ENCODE measurements around the gene NOTCH3.

Gene NOTCH3

DNA sequence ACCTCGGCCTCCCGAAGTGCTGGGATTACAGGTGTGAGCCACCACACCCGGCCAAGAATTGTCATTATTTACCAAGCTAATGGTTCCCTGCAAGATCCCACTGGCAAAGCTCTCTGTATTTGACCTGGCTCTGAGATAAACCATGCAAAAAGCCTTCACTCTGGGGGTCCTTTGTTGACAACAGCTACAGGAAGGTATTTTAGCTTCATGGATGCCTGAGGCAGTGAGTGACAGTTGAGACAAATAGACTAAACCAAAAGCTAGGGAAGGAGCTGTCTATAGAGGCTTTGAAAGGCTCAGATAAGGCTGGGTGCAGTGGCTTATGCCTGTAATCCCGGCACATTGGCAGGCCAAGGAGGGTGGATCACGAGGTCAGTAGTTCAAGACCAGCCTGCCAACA is 45.5 kb downstream of the NOTCH3 start:
- no peaks in the 10 kb centered on the region for H3K27me3 ChIP-seq (ENCODE audit: insufficient read depth, low read length)
- H2AFZ ChIP-seq (ENCODE audit: low read depth, low read length) = no peak overlapping the region
- H3K36me3 ChIP-seq (ENCODE audit: insufficient read depth, low read length) = peaks cover 5% of the 10 kb centered on the region
- H3K4me1 ChIP-seq (ENCODE audit: insufficient read depth, low read length) = no peaks in the 10 kb centered on the region
- no peaks in the 10 kb centered on the region for H3K9me3 ChIP-seq (ENCODE audit: low read length)
- H3K4me3 ChIP-seq (ENCODE audit: low read length) = no peak overlapping the region

DNA sequence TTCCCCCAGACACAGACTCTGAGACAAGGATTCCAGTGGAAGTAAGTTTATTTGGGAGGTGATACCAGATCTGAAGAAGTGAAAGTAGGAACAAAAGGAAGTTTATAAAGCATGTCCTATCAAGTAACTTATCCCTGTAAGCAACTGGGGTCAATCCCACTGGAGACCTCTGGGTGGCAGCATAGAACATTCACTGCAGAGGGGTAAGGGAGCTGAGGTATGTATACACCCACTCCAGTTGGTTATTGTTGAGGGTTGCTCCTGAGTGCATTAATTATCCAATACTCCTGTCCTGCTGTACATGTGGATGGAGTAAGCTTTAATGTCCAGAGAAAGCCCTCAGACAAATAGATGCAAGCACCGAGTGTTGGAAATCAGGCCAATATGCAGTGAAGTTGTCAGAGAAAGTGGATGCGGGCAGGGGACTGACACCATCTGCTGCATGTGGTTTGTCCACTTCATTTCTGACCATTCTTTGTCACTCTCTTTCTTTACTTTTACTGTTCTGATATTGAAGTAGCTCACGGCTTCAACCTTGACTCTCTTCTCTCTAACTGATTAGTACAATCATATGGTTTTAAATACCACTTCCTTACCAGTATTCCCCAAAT is 46.7 kb downstream of the NOTCH3 start:
- Histone ChIP-seq H3K27me3 (ENCODE audit: insufficient read depth, low read length) (no peaks in the 10 kb centered on the region), H3K4me1 (ENCODE audit: insufficient read depth, low read length) (no peaks in the 10 kb centered on the region), H2AFZ (ENCODE audit: low read depth, low read length) (no peak overlapping the region), H3K36me3 (ENCODE audit: insufficient read depth, low read length) (no peaks in the 10 kb centered on the region), H3K9me3 (ENCODE audit: low read length) (no peaks in the 10 kb centered on the region), H3K4me3 (ENCODE audit: low read length) (no peak overlapping the region)

DNA sequence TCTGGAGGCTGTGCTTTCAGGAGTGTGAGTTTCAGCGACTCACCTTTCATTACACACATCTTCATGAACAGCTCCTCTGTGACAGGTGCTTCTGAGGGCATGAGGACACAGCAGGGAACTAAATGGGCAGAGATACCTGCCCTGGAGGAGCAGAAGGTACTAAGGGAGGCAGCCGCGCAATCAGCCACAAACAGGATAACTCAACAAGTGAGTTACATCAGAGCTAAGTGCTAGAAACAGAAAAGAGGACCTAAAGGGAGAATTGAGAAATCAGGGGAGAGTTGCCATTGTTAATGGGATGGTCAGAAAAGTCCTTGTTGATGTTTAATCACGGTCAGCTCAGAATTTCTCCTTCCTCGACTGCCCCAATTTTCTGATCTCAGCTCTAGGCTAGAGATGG is 51.1 kb downstream of the NOTCH3 start:
- no peaks in the 10 kb centered on the region for H3K4me1 ChIP-seq (ENCODE audit: insufficient read depth, low read length)
- no peak overlapping the region for H3K4me3 ChIP-seq (ENCODE audit: low read length)
- H3K27me3 ChIP-seq (ENCODE audit: insufficient read depth, low read length) = no peaks in the 10 kb centered on the region
- no peaks in the 10 kb centered on the region for H3K9me3 ChIP-seq (ENCODE audit: low read length)
- H3K36me3 ChIP-seq (ENCODE audit: insufficient read depth, low read length) = no peaks in the 10 kb centered on the region
- H2AFZ ChIP-seq (ENCODE audit: low read depth, low read length) = no peak overlapping the region

DNA sequence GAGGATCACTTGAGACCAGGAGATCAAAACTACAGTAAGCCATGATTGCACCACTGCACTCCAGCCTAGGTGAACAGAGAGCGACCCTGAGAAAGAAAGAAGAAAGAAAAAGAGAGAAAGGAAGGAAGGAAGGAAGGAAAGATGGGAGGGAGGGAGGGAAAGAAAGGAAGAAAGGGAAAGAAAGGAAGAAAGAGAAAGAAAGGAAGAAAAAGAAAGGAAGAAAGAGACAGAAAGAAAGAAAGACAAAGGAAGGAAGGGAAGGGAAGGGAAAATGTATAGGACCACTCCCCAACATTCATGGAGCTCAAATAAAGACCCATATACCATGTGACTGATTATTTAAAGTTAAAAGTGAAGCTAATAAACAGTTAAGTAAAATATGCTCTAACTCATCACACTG is 53.7 kb downstream of the NOTCH3 start:
- H3K4me3 ChIP-seq (ENCODE audit: low read length) = no peak overlapping the region
- H3K27me3 ChIP-seq (ENCODE audit: insufficient read depth, low read length) = no peaks in the 10 kb centered on the region
- no peaks in the 10 kb centered on the region for H3K36me3 ChIP-seq (ENCODE audit: insufficient read depth, low read length)
- no peaks in the 10 kb centered on the region for H3K4me1 ChIP-seq (ENCODE audit: insufficient read depth, low read length)
- no peaks in the 10 kb centered on the region for H3K9me3 ChIP-seq (ENCODE audit: low read length)
- H2AFZ ChIP-seq (ENCODE audit: low read depth, low read length) = no peak overlapping the region

DNA sequence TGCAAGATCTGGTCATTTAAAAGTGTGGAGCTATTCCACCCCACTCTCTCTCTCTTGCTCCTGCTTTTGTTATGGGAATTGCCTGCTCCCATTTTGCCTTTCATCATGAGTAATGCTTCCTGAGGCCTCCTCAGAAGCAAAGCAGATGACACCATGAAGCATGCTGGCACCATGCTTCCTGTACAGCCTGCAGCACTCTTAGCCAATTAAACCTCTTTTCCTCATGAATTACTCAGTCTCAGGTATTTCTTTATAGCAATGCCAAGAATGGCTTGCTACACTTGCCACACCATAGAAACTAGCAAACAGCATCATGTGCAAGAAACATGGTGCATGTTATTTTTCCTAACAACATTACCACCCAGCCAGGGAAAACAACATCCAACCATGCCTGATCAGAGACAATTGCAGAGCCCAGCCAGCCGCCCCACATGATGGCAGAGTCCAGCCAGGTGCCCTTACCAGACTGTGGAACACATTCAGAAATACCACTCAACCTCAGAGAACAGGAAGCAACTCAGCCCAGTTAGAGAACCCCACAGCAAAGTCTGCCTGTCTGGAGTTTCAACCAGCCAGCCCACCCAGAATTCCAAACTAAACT is 56.6 kb downstream of the NOTCH3 start:
- Histone ChIP-seq H3K9me3 (ENCODE audit: low read length) (peaks cover 1% of the 10 kb centered on the region), H3K36me3 (ENCODE audit: insufficient read depth, low read length) (no peaks in the 10 kb centered on the region), H3K4me3 (ENCODE audit: low read length) (no peak overlapping the region), H3K4me1 (ENCODE audit: insufficient read depth, low read length) (no peaks in the 10 kb centered on the region), H3K27me3 (ENCODE audit: insufficient read depth, low read length) (no peaks in the 10 kb centered on the region), H2AFZ (ENCODE audit: low read depth, low read length) (no peak overlapping the region)

DNA sequence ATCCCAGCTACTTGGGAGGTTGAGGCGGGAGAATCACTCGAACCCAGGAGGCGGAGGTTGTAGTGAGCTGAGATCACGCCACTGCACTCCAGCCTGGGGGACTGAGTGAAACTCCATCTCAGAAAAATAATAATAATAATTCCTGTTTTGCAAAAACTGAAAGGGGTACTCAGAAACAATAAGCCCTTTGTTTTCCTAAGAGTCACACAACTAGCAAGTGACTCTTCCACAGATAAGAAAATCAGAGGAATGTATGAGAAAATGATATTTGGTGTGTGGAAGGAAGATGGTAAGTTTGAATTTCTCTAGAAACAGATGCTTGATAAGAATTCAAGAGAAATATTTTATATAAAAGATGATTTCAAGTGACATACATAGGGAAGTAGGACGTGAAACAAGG is 58.5 kb downstream of the NOTCH3 start:
- no peaks in the 10 kb centered on the region for H3K36me3 ChIP-seq (ENCODE audit: insufficient read depth, low read length)
- H3K4me1 ChIP-seq (ENCODE audit: insufficient read depth, low read length) = no peaks in the 10 kb centered on the region
- peaks cover 5% of the 10 kb centered on the region for H3K9me3 ChIP-seq (ENCODE audit: low read length)
- no peaks in the 10 kb centered on the region for H3K27me3 ChIP-seq (ENCODE audit: insufficient read depth, low read length)
- H3K4me3 ChIP-seq (ENCODE audit: low read length) = no peak overlapping the region
- H2AFZ ChIP-seq (ENCODE audit: low read depth, low read length) = no peak overlapping the region

DNA sequence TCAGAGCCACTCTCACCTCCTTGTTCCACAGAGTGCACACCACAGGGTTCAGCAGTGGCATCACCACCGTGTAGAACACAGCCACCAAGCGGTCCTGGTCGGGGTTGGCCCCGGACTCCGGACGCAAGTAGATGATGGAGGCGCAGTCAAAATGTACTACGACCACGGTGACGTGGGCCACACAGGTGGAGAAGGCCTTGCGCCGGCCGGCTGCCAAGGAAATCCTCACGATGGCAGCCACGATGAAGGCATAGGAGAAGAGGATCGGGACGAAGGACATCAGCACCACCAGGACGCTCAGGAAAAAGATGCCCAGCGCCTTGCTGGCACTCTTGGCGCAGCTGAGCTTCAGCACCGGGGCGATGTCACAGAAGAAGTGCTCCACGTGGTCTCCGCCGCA is 59.7 kb downstream of the NOTCH3 start:
- H3K4me1 ChIP-seq (ENCODE audit: insufficient read depth, low read length) = no peaks in the 10 kb centered on the region
- H3K36me3 ChIP-seq (ENCODE audit: insufficient read depth, low read length) = no peaks in the 10 kb centered on the region
- H3K4me3 ChIP-seq (ENCODE audit: low read length) = no peak overlapping the region
- H3K9me3 ChIP-seq (ENCODE audit: low read length) = peaks cover 5% of the 10 kb centered on the region
- H2AFZ ChIP-seq (ENCODE audit: low read depth, low read length) = no peak overlapping the region
- no peaks in the 10 kb centered on the region for H3K27me3 ChIP-seq (ENCODE audit: insufficient read depth, low read length)

DNA sequence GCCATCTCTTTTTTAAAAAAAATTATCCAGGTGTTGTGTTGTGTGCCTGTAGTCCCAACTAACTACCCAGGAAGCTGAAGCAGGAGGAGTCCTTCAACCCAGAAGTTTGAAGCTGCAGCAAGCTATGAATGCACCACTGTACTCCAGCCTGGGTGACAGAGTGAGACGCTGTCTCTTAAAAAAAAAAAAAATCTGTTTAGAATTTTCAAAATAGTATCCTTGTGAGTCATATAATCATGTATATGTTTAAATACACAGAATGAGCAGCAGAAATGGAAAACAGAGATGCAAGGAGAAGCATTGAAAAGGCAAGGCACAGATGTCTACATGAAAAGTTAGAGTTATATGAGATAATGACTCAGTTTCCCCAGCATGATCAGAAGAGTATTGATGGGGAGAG is 62.4 kb downstream of the NOTCH3 start:
- Histone ChIP-seq H3K27me3 (ENCODE audit: insufficient read depth, low read length) (no peaks in the 10 kb centered on the region), H2AFZ (ENCODE audit: low read depth, low read length) (no peak overlapping the region), H3K9me3 (ENCODE audit: low read length) (peaks cover 5% of the 10 kb centered on the region), H3K36me3 (ENCODE audit: insufficient read depth, low read length) (no peaks in the 10 kb centered on the region), H3K4me3 (ENCODE audit: low read length) (no peak overlapping the region), H3K4me1 (ENCODE audit: insufficient read depth, low read length) (no peaks in the 10 kb centered on the region)

DNA sequence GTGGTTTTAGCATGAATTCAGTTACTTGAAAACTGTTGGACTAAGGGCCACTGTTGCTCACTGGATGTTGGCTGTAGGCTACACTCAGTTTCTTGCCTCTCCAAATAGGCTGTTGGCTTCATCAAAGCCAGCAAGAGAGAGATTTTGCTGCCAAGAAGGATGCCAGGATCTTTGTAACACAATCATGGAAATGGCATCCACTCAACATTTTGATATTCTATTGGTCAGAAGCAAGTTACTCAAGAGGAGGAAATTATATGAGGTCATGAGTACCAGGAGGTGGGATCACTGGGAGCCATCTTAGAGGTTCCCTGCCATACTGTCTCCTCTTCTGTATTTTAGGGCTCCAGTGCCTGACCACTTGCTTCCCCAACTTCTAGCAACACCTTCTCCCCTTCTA is 63.0 kb downstream of the NOTCH3 start:
- Histone ChIP-seq H3K36me3 (ENCODE audit: insufficient read depth, low read length) (no peaks in the 10 kb centered on the region), H3K9me3 (ENCODE audit: low read length) (peaks cover 5% of the 10 kb centered on the region)

DNA sequence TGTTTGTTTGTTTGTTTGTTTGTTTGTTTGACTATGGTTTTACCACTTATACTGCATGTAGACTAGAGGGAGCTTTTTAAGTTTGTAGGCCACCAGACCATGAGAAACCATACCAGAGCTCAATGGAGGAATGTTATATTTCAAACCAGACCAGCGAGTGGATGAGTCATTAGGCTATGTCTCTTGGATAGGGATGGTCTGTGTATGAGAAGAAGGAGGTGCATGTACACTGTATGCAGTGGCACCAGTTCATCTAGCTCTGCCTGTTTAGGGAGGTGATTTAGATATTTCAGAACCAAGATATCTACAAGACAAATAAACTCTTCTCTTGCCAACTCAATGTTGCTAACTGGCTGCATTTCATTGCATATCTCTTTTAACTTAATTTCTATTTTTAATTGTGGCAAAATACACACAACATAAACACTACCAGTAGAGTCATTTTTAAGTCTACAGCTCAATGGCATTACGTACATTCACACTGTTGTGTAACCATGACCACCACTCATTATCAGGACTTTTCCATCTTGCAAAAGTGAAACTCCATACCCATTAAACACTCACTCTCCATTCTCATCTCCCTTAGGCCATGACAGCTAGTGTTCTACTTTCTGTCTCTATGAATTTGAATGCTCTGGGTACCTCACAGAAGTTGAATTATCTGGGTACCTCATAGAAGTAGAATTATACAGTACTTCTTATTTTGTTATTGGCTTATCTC is 64.4 kb downstream of the NOTCH3 start:
- no peak overlapping the region for H2AFZ ChIP-seq (ENCODE audit: low read depth, low read length)
- H3K9me3 ChIP-seq (ENCODE audit: low read length) = peaks cover 5% of the 10 kb centered on the region
- no peaks in the 10 kb centered on the region for H3K27me3 ChIP-seq (ENCODE audit: insufficient read depth, low read length)
- no peaks in the 10 kb centered on the region for H3K4me1 ChIP-seq (ENCODE audit: insufficient read depth, low read length)
- no peaks in the 10 kb centered on the region for H3K36me3 ChIP-seq (ENCODE audit: insufficient read depth, low read length)
- no peak overlapping the region for H3K4me3 ChIP-seq (ENCODE audit: low read length)

More for the DNA sequence above, 63.0 kb downstream of the NOTCH3 start:
- H3K27me3 ChIP-seq (ENCODE audit: insufficient read depth, low read length) = no peaks in the 10 kb centered on the region
- no peak overlapping the region for H3K4me3 ChIP-seq (ENCODE audit: low read length)
- H3K4me1 ChIP-seq (ENCODE audit: insufficient read depth, low read length) = no peaks in the 10 kb centered on the region
- H2AFZ ChIP-seq (ENCODE audit: low read depth, low read length) = no peak overlapping the region

DNA sequence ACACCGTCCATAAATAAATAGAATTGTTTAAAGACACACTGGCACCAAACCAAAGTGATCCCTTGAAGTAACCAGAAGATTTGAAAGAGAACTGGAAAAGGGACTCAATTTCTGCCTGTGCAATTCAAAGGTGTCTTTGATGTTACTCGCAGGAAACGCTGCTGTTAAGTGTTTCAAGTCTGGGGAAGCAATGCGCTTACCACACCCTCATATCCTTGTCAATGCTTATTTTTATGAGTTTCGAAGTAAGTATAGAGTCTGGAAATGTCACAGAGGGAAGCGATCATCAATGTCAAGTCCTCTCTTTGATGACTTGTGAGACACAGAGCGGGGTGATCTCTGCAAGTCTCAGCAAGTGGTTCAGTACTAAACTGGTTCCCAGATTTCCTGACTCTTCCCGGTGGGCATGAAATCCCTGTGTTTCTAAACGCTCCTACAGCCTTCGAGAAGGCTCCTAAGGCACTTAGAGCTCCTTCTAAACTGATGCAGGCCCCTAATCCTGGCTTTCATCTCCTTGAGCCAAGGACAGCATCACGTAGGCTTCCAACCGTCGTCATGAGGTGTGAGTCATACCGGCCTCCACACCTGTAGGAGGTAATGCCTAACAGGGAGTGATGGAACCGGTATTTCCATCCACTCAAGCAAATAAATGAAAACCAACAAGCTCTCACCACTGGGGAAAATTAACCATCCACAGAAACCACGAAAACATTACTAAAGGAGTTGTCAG is 70.8 kb downstream of the NOTCH3 start:
- H3K4me1 ChIP-seq (ENCODE audit: insufficient read depth, low read length) = peaks cover 4% of the 10 kb centered on the region
- no peaks in the 10 kb centered on the region for H3K36me3 ChIP-seq (ENCODE audit: insufficient read depth, low read length)
- no peak overlapping the region for H3K4me3 ChIP-seq (ENCODE audit: low read length)
- H3K9me3 ChIP-seq (ENCODE audit: low read length) = no peaks in the 10 kb centered on the region
- no peak overlapping the region for H2AFZ ChIP-seq (ENCODE audit: low read depth, low read length)
- H3K27me3 ChIP-seq (ENCODE audit: insufficient read depth, low read length) = peaks cover 2% of the 10 kb centered on the region

DNA sequence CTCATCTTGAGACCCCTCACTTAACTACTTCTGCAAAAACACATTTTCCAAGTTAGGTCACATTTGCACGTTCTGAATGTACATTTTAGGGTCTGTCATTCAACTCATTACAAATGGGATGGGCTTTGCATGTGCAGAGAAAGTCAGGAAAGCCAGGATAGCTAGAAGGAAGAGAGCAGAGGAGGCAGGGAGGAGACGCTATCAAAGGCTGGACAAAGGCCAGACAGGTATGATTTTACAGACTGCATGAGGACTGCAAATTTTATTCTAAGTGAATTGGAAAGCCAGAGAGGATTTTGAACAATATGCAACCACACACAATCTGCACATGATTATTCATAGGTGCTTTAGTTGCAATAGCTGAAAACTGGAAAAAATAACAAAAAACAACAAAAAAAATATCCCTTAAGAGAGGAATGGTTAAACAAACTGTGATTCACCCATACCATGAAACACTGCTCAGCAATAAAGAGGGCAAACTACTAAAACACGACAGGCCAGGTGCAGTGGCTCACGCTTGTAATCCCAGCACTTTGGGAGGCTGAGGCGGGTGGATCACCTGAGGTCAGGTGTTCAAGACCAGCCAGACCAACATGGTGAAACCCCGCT is 72.5 kb downstream of the NOTCH3 start:
- Histone ChIP-seq H3K36me3 (ENCODE audit: insufficient read depth, low read length) (no peaks in the 10 kb centered on the region), H3K4me3 (ENCODE audit: low read length) (no peak overlapping the region), H3K27me3 (ENCODE audit: insufficient read depth, low read length) (peaks cover 2% of the 10 kb centered on the region), H3K9me3 (ENCODE audit: low read length) (no peaks in the 10 kb centered on the region), H2AFZ (ENCODE audit: low read depth, low read length) (no peak overlapping the region), H3K4me1 (ENCODE audit: insufficient read depth, low read length) (peaks cover 12% of the 10 kb centered on the region)

All from neuron (in vitro differentiated cells).